ENCODE measurements around the gene PGAP6. TPM values are rescaled to one million over a fixed set of nuclear protein-coding genes. Genes with fewer than 3 reads are reported as not detected.
A peak's percentile ranks its signal among the peaks of the same experiment; 100 is the strongest.

The PGAP6 gene
- total and polyA plus RNA-seq, 9 of the 15 experiments (the other 6 are each of a cell fraction or from before 2014, with no cell fraction given): 0.45 to 50.2 (median 39.3) TPM

DNA sequence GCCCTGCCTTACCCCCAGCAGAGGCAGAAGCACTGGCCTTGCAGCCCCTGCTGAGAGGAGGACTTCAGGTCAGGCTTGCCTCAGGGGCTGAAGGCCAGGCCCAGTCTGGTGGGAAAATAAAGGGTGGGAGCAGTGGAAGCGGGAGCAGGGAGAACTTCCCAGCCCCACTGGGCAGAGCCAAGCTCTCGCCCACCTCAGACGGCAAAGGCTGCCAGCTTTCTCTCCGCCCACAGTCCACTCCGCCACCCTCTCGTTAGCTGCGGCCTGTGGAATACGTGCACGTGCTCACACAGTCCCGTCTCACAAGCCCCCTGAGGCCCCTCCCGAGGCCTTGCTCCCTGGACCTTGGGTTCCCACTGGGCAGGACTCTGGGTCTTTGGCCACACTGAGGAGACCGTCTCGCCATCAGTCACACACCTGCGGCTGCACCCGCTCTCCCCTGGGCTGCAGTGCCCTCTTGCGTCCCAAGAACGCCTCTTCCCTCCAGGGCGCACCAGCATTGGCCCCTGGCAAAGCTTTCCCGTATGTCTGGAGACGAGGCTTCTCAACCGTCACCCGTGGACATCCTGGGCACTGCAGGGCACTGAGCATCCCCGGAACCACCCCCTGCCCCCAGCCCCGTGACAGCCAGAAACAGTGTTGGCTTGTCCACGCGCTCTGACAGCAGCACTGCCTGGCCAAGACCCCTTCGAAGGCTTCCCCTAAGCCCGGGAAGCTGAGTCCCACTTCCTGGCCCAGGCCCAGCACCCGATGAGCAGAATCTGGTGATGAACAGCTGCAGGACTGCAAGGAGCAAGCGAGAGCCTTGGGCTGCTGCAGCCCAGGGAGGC, 19.7 kb downstream of the PGAP6 start (continued):
- TF ChIP-seq, protein P1, sequence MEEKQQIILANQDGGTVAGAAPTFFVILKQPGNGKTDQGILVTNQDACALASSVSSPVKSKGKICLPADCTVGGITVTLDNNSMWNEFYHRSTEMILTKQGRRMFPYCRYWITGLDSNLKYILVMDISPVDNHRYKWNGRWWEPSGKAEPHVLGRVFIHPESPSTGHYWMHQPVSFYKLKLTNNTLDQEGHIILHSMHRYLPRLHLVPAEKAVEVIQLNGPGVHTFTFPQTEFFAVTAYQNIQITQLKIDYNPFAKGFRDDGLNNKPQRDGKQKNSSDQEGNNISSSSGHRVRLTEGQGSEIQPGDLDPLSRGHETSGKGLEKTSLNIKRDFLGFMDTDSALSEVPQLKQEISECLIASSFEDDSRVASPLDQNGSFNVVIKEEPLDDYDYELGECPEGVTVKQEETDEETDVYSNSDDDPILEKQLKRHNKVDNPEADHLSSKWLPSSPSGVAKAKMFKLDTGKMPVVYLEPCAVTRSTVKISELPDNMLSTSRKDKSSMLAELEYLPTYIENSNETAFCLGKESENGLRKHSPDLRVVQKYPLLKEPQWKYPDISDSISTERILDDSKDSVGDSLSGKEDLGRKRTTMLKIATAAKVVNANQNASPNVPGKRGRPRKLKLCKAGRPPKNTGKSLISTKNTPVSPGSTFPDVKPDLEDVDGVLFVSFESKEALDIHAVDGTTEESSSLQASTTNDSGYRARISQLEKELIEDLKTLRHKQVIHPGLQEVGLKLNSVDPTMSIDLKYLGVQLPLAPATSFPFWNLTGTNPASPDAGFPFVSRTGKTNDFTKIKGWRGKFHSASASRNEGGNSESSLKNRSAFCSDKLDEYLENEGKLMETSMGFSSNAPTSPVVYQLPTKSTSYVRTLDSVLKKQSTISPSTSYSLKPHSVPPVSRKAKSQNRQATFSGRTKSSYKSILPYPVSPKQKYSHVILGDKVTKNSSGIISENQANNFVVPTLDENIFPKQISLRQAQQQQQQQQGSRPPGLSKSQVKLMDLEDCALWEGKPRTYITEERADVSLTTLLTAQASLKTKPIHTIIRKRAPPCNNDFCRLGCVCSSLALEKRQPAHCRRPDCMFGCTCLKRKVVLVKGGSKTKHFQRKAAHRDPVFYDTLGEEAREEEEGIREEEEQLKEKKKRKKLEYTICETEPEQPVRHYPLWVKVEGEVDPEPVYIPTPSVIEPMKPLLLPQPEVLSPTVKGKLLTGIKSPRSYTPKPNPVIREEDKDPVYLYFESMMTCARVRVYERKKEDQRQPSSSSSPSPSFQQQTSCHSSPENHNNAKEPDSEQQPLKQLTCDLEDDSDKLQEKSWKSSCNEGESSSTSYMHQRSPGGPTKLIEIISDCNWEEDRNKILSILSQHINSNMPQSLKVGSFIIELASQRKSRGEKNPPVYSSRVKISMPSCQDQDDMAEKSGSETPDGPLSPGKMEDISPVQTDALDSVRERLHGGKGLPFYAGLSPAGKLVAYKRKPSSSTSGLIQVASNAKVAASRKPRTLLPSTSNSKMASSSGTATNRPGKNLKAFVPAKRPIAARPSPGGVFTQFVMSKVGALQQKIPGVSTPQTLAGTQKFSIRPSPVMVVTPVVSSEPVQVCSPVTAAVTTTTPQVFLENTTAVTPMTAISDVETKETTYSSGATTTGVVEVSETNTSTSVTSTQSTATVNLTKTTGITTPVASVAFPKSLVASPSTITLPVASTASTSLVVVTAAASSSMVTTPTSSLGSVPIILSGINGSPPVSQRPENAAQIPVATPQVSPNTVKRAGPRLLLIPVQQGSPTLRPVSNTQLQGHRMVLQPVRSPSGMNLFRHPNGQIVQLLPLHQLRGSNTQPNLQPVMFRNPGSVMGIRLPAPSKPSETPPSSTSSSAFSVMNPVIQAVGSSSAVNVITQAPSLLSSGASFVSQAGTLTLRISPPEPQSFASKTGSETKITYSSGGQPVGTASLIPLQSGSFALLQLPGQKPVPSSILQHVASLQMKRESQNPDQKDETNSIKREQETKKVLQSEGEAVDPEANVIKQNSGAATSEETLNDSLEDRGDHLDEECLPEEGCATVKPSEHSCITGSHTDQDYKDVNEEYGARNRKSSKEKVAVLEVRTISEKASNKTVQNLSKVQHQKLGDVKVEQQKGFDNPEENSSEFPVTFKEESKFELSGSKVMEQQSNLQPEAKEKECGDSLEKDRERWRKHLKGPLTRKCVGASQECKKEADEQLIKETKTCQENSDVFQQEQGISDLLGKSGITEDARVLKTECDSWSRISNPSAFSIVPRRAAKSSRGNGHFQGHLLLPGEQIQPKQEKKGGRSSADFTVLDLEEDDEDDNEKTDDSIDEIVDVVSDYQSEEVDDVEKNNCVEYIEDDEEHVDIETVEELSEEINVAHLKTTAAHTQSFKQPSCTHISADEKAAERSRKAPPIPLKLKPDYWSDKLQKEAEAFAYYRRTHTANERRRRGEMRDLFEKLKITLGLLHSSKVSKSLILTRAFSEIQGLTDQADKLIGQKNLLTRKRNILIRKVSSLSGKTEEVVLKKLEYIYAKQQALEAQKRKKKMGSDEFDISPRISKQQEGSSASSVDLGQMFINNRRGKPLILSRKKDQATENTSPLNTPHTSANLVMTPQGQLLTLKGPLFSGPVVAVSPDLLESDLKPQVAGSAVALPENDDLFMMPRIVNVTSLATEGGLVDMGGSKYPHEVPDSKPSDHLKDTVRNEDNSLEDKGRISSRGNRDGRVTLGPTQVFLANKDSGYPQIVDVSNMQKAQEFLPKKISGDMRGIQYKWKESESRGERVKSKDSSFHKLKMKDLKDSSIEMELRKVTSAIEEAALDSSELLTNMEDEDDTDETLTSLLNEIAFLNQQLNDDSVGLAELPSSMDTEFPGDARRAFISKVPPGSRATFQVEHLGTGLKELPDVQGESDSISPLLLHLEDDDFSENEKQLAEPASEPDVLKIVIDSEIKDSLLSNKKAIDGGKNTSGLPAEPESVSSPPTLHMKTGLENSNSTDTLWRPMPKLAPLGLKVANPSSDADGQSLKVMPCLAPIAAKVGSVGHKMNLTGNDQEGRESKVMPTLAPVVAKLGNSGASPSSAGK (IDR thresholded peaks at IDR 0.05): no peak
- no peak for TF ChIP-seq ZNF282 (CRISPR knock-in tag; IDR thresholded peaks at IDR 0.05)
- TF ChIP-seq, protein P2, sequence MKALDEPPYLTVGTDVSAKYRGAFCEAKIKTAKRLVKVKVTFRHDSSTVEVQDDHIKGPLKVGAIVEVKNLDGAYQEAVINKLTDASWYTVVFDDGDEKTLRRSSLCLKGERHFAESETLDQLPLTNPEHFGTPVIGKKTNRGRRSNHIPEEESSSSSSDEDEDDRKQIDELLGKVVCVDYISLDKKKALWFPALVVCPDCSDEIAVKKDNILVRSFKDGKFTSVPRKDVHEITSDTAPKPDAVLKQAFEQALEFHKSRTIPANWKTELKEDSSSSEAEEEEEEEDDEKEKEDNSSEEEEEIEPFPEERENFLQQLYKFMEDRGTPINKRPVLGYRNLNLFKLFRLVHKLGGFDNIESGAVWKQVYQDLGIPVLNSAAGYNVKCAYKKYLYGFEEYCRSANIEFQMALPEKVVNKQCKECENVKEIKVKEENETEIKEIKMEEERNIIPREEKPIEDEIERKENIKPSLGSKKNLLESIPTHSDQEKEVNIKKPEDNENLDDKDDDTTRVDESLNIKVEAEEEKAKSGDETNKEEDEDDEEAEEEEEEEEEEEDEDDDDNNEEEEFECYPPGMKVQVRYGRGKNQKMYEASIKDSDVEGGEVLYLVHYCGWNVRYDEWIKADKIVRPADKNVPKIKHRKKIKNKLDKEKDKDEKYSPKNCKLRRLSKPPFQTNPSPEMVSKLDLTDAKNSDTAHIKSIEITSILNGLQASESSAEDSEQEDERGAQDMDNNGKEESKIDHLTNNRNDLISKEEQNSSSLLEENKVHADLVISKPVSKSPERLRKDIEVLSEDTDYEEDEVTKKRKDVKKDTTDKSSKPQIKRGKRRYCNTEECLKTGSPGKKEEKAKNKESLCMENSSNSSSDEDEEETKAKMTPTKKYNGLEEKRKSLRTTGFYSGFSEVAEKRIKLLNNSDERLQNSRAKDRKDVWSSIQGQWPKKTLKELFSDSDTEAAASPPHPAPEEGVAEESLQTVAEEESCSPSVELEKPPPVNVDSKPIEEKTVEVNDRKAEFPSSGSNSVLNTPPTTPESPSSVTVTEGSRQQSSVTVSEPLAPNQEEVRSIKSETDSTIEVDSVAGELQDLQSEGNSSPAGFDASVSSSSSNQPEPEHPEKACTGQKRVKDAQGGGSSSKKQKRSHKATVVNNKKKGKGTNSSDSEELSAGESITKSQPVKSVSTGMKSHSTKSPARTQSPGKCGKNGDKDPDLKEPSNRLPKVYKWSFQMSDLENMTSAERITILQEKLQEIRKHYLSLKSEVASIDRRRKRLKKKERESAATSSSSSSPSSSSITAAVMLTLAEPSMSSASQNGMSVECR (CRISPR knock-in tag; IDR thresholded peaks at IDR 0.05): 0 out of 2 replicates have a peak, but pooled peaks have one; percentile 19
- TF ChIP-seq TBL1XR1 (IDR thresholded peaks at IDR 0.05; ENCODE audit: low read length in 2 of 2): no peak
- TF ChIP-seq, protein P3, sequence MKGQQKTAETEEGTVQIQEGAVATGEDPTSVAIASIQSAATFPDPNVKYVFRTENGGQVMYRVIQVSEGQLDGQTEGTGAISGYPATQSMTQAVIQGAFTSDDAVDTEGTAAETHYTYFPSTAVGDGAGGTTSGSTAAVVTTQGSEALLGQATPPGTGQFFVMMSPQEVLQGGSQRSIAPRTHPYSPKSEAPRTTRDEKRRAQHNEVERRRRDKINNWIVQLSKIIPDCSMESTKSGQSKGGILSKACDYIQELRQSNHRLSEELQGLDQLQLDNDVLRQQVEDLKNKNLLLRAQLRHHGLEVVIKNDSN (CRISPR knock-in tag; IDR thresholded peaks at IDR 0.05): 0 out of 2 replicates have a peak, but pooled peaks have one; percentile 16
- TF ChIP-seq ZC3H8 (IDR thresholded peaks at IDR 0.05): no peak
- TF ChIP-seq, protein P4, sequence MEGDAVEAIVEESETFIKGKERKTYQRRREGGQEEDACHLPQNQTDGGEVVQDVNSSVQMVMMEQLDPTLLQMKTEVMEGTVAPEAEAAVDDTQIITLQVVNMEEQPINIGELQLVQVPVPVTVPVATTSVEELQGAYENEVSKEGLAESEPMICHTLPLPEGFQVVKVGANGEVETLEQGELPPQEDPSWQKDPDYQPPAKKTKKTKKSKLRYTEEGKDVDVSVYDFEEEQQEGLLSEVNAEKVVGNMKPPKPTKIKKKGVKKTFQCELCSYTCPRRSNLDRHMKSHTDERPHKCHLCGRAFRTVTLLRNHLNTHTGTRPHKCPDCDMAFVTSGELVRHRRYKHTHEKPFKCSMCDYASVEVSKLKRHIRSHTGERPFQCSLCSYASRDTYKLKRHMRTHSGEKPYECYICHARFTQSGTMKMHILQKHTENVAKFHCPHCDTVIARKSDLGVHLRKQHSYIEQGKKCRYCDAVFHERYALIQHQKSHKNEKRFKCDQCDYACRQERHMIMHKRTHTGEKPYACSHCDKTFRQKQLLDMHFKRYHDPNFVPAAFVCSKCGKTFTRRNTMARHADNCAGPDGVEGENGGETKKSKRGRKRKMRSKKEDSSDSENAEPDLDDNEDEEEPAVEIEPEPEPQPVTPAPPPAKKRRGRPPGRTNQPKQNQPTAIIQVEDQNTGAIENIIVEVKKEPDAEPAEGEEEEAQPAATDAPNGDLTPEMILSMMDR (IDR thresholded peaks at IDR 0.05 in 2 of 3, conservative IDR thresholded peaks at IDR 0.05 in 1 of 3; ENCODE audit: insufficient read depth in 2 of 3, low read depth in 1 of 3, low read length in 3 of 3): peak; percentile 79 to 87 (median 80)

Measured in K562 (cell line).